Ammon's horn (tissue), 1 donor: Measurements from ENCODE around the gene PDCD1.

Experiments
- DNase-seq: peaks from one replicate; pipeline ENCODE4 v3.0.0-alpha.2; 2016; ENCODE audit warnings: low spot score

Gene PDCD1

DNA sequence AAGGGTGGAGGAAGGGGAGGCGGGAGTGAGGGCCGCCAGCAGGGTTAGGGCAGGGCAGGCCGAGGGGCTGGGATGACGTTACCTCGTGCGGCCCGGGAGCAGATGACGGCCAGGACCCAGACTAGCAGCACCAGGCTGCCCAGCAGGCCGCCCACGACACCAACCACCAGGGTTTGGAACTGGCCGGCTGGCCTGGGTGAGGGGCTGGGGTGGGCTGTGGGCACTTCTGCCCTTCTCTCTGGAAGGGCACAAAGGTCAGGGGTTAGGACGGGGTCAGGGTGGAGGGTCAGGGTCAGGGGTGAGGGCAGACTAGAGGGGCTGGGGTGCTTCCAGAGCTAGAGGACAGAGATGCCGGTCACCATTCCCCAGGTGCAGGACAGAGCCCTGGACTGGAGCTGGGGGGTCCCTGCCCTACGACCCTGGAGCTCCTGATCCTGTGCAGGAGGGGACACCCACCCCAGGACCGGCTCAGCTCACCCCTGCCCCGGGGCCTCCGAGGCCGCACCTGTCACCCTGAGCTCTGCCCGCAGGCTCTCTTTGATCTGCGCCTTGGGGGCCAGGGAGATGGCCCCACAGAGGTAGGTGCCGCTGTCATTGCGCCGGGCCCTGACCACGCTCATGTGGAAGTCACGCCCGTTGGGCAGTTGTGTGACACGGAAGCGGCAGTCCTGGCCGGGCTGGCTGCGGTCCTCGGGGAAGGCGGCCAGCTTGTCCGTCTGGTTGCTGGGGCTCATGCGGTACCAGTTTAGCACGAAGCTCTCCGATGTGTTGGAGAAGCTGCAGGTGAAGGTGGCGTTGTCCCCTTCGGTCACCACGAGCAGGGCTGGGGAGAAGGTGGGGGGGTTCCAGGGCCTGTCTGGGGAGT lies 6.3 kb downstream of the PDCD1 start:
- no peak for DNase-seq

DNA sequence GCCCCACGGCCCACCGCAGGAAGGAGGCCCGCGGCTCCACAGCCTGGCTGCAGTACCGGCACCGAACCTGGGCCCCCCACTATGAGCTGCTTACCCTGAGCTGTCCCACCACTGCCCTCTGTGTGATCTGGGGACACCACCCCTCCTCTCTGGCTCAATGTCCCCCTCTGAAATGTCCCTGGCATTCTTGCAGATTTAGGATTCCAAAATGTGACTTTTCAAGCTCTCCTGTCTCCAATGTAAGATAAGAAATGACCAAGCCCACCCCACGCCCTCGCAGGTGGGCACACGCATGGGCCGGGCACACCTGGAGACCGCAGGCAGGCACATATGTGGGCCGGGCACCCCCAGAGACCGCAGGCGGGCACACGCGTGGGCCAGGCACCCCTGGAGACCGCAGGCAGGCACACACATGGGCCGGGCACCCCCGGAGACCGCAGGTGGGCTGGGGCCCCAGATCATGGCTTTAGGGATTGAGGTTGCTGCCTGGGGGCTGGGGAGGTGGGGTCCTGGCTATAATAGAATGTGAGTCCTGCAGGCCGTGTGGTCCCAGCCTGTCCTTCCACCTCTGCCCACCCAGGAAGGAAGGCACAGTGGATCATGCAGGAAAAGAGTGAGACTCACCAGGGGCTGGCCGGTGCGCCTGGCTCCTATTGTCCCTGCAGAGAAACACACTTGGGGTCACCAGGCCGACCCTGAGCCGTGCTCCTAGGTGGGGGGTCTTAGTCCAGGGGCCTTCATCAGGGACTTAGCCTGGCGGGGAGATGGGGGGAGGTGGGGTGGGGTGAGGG lies 7.2 kb downstream of the PDCD1 start:
- no peak for DNase-seq

DNA sequence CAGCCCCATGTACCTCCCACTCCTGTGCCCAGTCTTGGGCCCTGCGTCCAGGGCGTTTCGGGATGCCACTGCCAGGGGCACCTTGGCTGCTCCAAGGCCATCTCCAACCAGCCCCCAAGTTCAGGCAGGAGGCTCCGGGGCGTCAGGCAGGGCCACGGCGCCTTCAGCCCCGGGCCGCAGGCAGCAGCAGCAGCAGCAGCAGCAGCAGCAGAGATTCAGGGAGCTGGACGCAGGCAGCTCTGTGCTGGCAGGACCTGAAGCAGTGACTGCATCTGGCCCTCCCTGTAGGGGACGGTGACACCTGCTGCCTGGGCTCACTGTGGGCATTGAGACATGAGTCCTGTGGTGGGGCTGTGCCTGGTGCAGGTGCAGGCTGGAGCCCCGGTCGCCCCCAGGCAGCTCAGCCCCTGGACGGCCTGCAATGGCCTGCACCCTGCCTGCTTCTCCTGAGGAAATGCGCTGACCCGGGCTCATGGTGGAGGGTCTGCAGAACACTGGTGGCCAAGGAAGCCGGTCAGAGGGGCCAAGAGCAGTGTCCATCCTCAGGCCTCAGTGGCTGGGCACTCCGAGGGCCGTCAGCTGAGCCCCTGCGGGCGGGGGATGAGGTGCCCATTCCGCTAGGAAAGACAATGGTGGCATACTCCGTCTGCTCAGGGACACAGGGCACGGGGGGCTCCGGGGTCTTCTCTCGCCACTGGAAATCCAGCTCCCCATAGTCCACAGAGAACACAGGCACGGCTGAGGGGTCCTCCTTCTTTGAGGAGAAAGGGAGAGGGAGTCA lies 8.0 kb downstream of the PDCD1 start:
- DNase-seq: no peak

DNA sequence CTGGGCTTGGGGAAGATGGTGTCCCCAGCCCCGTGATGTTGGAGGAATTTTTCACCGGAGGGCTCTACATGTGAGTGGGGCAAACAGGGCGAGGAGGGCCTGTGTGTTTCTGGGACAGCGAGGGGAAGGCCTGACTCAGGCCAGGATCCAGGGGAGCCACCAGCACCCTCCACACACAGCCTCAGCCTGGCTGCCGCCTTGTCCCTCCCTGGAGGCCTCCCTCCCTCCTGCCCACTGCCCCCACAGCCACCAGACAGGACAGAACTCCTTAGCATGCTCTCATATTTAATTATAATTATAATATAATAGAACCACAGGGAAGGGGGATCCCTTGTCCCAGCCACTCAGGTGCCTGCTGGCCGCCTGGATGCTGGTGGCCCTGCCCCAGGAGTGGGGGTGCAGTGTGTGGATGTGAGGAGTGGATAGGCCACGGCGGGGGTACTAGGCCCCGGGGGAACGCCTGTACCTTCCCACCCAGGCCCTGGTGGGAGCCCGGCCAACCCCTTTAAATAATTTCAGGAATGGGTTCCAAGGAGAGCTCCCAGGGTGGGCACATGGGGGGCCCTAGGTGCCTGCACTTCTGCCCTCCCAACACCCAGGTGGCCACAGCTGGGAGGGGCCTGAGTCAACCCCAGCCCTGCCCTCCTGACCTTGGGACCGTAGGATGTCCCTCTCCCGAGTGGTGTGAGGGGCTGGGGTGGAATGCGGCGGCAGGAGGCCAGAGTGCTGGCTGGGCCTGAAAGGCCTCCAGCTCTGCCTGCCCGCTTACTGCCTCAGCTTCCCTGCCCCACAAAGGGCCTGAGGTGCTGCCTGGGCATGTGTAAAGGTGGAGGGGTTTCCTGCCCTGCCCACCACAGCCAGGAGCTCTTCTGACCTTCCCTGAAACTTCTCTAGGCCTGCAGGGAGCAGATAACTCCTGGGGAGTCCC lies 8.8 kb downstream of the PDCD1 start:
- no peak for DNase-seq

DNA sequence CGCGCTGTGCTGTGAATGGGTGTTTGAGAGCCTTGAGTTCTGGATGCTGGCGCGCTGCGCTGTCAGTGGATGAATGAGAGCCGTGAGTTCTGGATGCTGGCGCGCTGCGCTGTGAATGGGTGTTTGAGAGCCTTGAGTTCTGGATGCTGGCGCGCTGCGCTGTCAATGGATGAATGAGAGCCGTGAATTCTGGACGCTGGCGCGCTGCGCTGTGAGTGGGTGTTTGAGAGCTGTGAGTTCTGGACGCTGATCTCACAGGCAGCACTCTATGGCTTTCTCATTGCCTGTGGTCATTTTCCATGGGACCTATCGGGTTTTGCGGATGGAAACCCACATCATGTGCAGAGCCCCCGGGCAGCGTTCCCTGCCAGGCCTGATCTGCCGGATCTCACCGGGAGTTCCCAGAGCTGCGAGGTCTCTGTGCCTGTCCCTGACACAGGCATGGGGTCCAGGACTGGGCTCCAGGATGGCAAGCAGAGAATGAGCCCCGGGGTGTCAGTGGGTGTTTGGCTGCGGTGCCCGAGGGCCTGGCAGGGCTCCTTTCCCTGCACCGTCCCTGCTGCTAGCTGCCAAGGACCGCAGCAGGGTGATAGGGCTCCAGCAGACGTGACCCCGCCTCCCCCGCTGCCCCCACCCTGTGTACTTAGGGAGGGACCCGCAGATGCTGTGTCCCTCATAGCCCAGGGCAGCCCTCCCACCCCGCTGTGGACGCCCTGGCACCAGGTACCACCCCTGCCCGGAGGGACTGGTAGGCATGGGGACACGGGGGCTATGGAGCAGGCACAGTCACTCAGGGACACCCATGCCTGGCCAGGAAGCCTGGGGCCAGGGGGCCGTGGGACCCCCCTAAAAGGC lies 9.7 kb downstream of the PDCD1 start:
- DNase-seq: no peak

DNA sequence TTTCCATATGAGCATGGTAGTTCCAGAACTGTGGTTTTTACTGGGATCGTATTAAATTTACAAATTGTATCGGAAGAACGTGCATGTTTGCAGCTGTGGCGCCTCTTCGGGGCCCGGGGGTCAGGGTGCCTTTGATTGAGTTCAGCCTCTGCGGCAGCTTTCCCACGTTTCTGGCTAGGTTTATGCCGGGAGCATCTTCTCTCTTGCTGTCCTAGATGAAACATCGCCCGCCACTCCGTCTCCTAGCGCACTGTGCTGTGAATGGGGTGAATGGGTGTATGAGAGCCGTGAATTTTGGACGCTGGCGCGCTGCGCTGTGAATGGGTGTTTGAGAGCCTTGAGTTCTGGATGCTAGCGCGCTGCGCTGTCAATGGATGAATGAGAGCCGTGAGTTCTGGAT lies 12.3 kb downstream of the PDCD1 start:
- no peak for DNase-seq

DNA sequence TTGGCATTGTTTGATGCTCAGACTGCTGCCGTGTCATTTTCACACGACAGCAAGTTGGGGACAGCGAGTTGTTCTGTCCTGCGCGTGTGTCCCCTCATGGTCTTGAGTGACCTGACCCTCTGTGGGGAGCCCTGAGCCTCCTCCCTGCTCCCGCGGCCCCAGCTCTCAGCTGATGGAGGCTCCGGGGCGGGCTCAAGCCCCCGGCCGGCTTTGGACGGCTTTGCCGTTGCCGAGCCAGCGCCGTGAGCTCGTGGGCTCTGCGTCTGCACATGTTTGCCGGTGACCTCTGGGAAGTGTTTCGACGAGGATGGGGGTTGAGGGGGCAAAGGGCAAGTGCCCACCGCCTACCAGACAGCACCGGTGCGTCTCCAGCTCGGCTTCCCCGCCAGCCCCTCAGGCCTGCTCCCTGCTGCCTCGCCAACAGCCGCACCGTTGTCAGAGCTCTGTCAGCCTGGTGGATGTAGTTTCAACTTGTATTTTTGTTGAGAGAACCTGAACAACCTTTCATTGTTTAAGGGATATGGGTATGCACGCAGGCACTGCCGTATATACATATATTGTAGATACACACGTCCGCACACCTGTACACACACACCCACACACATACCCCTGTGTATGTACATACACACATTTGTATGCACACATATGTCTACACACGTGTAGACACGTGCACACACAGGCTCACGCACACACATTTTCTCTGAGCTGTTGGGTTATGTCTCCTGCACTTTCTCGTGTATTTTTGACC lies 13.7 kb downstream of the PDCD1 start:
- no peak for DNase-seq

DNA sequence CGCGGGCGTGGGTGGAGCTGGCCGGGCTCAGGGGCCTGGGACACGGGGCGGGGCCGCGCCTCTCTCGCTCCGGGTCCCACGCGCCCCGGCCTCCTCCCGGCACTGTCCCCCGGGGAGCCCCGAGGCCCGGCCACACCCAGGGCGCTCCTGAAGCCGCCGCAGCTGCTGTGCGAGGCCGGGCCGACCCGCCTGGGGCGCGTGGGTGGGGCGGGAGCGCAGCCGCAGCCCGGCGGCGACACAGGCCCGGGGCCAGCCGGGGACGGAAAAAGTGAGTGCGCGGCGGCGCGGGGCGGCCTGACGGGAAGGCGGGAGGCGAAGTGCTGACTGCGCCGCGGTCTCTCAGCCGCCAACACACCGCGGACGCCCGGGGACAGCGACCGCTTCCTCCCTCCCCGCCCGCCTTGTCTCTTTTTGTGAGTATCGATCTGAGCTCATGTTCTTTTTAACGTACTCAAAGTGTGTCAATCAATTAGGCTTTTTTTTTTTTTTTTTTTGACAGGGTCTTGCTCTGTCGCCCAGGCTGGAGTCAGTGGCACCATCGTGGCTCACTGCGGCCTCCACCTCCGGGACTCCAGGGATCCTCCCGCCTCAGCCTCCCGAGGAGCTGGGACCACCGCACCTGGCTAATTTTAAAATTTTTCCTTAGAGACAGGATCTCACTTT lies 14.5 kb downstream of the PDCD1 start:
- no peak for DNase-seq

DNA sequence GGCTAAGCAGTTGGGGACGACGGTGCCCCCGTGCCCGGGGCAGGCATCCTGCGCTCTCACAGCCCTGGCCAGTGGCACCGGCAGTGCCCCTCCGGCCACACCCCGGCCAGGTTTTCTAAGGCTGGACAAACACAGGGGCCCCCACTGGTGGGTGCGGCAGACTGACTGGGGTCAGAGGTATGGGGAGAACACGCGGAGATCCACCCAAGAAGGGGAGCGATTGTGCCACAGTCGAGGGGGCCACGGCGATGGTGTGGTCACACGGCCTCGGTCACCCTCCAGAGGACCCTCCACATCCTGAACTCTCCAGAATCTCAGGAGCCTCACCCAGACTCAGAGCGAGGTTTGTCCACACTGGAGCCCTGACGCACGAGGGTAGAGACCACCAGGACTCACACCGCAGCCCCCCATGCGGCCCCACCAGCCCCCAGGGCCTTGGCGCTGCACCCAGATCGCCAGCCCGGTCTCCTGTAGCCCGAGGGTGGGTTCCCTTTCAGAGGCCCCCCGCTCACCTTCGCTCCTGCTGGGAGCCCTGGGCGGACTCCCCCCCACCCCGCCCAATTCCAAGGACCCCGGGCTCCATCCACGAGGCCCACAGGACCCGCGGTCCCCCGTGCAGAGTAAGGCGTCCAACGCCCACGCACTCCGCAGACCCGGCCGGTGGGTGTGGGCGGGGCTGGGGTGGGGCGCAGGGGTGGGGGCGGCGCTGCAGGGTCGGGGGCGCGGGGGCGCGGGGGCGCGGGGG lies 15.2 kb downstream of the PDCD1 start:
- no peak for DNase-seq

DNA sequence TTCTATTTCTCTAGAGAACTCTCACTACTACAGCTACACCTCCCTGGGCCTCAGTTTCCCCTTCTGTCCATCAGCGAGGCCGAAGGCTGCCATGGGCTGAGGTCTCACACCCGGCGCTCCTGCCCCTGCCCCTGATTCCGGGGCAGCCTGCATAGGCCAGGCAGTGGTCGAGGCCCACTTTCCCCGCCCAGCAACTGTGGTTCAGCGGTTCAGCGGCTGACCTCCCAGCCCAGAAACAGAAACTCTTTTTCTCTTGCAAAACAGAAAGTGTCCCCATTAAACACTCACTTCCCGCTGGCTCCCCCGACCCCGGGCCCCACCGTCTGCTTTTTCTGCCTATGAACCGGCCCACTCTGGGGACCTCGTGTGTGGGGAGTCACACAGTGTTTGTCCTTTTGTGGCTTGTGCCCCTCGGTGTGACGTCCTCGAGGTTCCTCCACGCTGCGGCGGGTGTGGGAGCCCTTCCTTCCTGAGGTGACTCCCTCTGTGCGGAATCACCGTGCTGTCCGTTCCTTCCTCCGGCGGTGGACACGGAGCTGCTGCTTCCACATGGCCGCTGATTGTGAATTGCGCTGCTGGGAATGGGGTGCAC lies 16.0 kb downstream of the PDCD1 start:
- DNase-seq: no peak

DNA sequence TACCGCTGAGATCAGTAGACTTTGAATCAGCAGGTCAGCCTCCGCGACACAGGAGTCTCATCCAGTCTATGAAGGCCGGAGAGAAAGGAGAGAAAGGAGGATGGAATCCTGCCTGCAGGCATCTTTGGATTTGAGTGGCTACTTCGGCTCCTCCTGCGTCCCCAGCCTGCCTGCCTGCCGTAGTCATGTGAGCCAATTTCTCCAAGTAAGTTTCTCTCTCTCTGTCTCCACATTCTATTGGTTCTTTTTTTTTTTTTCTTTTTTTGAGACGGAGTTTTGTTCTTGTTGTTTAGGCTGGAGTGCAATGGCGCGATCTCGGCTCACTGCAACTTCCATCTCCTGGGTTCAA lies 16.7 kb downstream of the PDCD1 start:
- DNase-seq: no peak

DNA sequence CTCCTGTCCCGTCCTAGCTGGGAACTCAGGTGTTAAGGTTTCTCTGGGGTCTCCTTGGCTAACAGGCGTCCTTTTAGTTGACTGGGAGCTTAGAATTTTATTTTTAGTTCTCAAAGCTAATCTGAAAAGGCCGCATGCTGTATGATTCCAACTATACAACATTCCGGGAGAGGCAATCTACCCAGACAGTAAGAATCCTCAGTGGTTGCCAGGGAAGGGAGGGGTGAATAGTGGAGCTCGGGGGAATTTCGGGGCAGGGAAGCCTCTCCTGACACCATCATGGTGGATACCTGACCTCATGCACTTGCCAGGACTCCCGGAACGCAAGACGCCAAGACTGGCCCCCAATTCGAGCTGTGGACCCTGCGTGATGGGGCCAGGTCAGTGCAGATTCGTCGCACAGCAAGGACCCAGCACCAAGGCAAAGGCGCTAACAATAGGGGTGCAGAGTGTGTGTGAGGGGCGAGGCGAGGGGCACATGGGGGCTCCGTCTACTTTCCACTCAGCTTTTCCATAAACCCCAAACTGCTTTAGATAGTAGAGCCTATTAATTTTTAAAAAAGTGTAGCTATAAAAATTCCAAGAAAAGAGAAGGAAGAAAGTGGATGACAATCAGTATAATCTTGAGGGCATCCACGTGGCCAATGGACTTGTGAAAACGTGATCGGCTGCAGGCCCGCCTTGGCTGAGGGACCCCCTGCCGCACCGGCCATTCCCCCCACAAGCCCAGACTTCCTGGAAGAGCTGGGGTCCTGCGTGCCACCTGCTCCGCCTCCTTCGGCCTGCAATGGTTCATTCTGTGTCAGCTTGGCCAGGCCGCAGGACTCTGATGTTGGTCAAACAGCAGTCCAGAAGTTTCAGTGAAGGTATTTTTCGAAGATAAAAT lies 17.3 kb downstream of the PDCD1 start:
- no peak for DNase-seq

DNA sequence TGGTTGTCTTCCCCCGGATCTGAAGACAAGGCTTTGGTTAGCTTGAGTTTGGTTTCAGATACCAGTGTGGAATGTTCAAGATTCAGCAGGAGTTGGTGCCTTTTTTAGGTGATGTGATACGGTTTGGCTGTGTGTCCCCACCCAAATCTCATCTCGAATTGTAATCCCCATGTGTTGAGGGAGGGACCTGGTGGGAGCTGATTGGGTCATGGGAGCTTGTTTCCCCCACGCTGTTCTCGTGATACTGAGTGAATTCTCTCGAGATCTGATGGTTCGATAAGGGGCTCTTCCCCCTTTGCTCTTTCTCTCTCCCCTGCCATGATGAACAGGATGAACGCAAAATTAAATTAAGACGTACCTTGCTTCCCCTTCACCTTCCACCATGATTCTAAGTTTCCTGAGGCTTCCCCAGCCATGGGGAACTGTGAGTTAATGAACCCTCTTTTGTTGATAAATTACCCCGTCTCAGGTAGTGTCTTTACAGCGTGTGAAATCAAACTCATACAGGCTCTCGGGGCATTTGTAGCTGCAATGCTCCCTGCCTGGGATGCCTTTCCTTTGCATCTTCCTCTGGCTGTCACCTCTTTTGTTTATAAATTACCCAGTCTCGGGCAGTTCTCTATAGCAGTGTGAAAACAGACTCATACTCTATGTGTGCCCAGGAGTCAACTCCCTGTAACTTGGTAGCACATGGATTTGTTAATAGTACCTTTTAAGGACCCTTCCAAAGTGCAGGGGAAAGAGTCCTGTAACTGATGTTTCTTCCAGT lies 21.3 kb downstream of the PDCD1 start:
- no peak for DNase-seq

DNA sequence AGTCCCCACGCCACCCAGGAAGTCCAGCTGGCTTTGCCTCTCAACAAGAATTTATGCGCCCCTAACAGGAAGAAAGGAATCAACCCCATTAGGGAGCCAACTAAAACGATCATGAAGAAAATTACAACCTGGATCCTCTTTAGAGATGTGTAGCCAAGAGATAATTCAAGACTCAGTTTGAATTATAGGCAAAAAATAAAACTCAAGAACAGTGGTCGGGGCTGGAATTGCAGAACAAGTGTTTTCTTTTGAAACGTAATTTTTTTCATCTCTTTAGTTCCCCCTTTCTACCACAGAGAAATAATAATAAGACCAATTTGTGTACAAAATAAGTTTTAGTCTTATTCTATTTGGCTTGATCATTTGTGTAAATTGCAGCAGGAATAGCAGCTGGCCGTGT lies 22.4 kb downstream of the PDCD1 start:
- no peak for DNase-seq

DNA sequence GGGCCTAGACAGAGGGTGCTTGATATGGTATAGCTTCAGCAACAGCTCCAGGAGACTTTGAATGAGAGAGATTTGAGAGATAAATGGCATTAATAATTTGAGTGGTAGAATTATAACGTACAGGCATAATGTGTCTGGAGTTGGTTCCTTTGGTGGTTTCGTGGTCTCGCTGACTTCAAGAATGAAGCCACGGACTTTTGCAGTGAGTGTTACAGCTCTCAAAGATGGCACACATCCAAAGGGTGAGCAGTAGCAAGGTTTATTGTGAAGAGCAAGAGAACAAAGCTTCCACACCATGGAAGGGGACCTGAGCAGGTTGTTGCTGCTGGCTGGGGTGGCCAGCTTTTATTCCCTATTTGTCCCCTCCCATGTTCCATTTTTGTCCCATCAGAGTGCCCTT lies 23.1 kb downstream of the PDCD1 start:
- no peak for DNase-seq

DNA sequence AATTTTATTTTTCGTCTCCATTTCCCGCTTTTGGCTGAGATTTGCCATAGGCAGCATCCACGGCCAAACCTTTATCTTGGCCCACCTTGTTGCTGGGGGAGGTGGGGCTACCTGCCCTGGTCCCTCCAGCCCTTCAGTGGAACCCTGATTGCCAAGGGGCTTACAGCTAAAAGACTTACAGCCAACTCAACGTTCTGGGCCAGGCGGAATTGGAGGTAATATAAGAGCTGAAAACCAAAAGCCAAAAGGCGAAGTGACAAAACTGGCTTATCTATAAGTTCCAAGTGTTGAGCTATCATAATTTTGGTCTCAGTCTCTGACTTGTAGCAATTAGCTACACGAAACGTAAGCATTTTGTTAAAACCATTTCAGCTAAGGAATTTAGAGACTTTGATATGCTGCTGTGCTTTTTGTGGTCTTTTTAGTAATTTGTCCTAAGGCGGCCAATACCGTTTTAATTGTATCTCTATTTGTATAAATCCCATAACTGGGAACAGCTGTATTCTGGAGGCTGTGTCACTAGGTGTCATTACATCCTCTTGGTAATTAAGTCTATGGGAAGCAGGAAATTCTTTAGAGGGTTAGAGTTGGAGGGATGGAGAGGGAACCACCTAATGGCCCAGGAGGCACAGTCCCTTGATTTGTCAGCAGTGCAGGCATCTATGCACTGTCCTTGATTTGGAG lies 24.0 kb downstream of the PDCD1 start:
- no peak for DNase-seq
